H1 (cell line): ENCODE results near the gene APEX2. TPM values are rescaled to one million over a fixed set of nuclear protein-coding genes. Genes with fewer than 3 reads are reported as not detected.

Experiments used
- CBX5 ChIP-seq: fragments of 300-800, 300-1000 bp; sonication (generic); IDR thresholded peaks from 2 replicates; pipeline ENCODE4 v1.7.1; 2016; ENCODE audit warnings: antibody characterized with exemption, low read length, low read depth
- CREB1 ChIP-seq: IDR thresholded peaks from 2 replicates; pipeline ENCODE4 v1.6.1; 2012; ENCODE audit warnings: inconsistent platforms
- EZH2 ChIP-seq: fragments of 200-600 bp; sonication (generic); IDR thresholded peaks from 2 replicates; pipeline ENCODE4 v1.7.1; 2012; ENCODE audit warnings: low read depth, mild to moderate bottlenecking, moderate library complexity, low read length, inconsistent platforms; ENCODE audit not compliant: severe bottlenecking
- NANOG ChIP-seq: IDR thresholded peaks from 2 replicates; pipeline ENCODE4 v1.6.1; 2011; ENCODE audit warnings: low read length, low read depth, mild to moderate bottlenecking, inconsistent platforms; ENCODE audit not compliant: insufficient read depth, poor library complexity, severe bottlenecking
- SIRT6 ChIP-seq: IDR thresholded peaks from one replicate; pipeline ENCODE4 v1.7.1; 2012; ENCODE audit warnings: low read length, inconsistent platforms
- SRF ChIP-seq: IDR thresholded peaks from 2 replicates; pipeline ENCODE4 v1.6.1; 2011; ENCODE audit warnings: mild to moderate bottlenecking, low read depth, low read length, moderate library complexity
- SUZ12 ChIP-seq: fragments of 200-600 bp; sonication (generic); IDR thresholded peaks from 2 replicates; pipeline ENCODE4 v1.6.1; 2012; ENCODE audit warnings: mild to moderate bottlenecking, inconsistent platforms, low read length, moderate library complexity, mixed read lengths
- polyA plus RNA-seq, 7 experiments: library from polyadenylated mRNA; depleted of rRNA in 3 of 7; stranded (reverse) in 5 of 7; unstranded in 2 of 7; fragments of >200 nt in 5 of 7; fragments of 200-250 nt in 2 of 7; gene quantifications; 1 replicate in 5 of 7; 2 replicates in 1 of 7; 4 replicates in 1 of 7; pipeline versions ENCODE4 v1.2.1 to v1.2.3, GENCODE V29; 2011 to 2013; ENCODE audit warnings: missing spikeins in 2 of 7, mixed read lengths in 2 of 7
- total RNA-seq: library from RNA; stranded (reverse); fragmentation: NEBNext Ultra II Directional; extraction: Animal tissue kit (Norgen Biotek cat#: 25700); gene quantifications from 2 replicates; pipeline ENCODE4 v1.2.1, GENCODE V29; 2021
- TF ChIP-seq, protein P1 (sequence below): fragments of 300-600 bp; sonication (generic); IDR thresholded peaks from 2 replicates; pipeline ENCODE4 v1.7.1; 2012; ENCODE audit warnings: low read length, moderate library complexity, mild to moderate bottlenecking, inconsistent platforms; ENCODE audit not compliant: insufficient replicate concordance
- TF ChIP-seq, protein P2 (sequence below): IDR thresholded peaks from 2 replicates; pipeline ENCODE4 v1.6.1; 2012; ENCODE audit warnings: inconsistent platforms
- TF ChIP-seq, protein P3 (sequence below): IDR thresholded peaks from 2 replicates; pipeline ENCODE4 v1.6.1; 2011; ENCODE audit warnings: low read depth, mild to moderate bottlenecking, low read length; ENCODE audit not compliant: insufficient read depth

APEX2 gene
- total and polyA plus RNA-seq, 2 of the 8 experiments (the other 6 are each of a cell fraction or from before 2014, with no cell fraction given) = 18.9 to 36.4 TPM

DNA sequence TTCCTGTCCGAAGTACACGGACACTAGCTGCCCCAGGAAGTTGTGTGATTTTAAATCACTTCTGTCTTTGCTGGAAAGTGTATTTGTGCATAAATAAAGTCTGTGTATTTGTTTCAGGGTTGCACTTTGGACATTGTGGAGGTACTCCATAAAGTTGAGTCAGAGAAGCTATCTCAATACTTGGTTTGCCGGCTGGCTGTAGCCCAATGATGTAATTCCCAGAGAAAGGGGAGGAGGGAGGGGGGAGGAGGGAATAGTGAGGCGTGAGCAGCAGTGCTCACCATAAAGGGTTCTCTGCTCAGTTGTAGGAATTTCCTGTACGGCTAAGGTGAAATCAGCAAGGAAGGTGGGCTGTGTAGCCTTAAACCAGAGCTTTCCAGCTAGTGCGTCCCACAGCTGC lies 7.5 kb downstream of the APEX2 start (continued):
- TF ChIP-seq, protein P1, sequence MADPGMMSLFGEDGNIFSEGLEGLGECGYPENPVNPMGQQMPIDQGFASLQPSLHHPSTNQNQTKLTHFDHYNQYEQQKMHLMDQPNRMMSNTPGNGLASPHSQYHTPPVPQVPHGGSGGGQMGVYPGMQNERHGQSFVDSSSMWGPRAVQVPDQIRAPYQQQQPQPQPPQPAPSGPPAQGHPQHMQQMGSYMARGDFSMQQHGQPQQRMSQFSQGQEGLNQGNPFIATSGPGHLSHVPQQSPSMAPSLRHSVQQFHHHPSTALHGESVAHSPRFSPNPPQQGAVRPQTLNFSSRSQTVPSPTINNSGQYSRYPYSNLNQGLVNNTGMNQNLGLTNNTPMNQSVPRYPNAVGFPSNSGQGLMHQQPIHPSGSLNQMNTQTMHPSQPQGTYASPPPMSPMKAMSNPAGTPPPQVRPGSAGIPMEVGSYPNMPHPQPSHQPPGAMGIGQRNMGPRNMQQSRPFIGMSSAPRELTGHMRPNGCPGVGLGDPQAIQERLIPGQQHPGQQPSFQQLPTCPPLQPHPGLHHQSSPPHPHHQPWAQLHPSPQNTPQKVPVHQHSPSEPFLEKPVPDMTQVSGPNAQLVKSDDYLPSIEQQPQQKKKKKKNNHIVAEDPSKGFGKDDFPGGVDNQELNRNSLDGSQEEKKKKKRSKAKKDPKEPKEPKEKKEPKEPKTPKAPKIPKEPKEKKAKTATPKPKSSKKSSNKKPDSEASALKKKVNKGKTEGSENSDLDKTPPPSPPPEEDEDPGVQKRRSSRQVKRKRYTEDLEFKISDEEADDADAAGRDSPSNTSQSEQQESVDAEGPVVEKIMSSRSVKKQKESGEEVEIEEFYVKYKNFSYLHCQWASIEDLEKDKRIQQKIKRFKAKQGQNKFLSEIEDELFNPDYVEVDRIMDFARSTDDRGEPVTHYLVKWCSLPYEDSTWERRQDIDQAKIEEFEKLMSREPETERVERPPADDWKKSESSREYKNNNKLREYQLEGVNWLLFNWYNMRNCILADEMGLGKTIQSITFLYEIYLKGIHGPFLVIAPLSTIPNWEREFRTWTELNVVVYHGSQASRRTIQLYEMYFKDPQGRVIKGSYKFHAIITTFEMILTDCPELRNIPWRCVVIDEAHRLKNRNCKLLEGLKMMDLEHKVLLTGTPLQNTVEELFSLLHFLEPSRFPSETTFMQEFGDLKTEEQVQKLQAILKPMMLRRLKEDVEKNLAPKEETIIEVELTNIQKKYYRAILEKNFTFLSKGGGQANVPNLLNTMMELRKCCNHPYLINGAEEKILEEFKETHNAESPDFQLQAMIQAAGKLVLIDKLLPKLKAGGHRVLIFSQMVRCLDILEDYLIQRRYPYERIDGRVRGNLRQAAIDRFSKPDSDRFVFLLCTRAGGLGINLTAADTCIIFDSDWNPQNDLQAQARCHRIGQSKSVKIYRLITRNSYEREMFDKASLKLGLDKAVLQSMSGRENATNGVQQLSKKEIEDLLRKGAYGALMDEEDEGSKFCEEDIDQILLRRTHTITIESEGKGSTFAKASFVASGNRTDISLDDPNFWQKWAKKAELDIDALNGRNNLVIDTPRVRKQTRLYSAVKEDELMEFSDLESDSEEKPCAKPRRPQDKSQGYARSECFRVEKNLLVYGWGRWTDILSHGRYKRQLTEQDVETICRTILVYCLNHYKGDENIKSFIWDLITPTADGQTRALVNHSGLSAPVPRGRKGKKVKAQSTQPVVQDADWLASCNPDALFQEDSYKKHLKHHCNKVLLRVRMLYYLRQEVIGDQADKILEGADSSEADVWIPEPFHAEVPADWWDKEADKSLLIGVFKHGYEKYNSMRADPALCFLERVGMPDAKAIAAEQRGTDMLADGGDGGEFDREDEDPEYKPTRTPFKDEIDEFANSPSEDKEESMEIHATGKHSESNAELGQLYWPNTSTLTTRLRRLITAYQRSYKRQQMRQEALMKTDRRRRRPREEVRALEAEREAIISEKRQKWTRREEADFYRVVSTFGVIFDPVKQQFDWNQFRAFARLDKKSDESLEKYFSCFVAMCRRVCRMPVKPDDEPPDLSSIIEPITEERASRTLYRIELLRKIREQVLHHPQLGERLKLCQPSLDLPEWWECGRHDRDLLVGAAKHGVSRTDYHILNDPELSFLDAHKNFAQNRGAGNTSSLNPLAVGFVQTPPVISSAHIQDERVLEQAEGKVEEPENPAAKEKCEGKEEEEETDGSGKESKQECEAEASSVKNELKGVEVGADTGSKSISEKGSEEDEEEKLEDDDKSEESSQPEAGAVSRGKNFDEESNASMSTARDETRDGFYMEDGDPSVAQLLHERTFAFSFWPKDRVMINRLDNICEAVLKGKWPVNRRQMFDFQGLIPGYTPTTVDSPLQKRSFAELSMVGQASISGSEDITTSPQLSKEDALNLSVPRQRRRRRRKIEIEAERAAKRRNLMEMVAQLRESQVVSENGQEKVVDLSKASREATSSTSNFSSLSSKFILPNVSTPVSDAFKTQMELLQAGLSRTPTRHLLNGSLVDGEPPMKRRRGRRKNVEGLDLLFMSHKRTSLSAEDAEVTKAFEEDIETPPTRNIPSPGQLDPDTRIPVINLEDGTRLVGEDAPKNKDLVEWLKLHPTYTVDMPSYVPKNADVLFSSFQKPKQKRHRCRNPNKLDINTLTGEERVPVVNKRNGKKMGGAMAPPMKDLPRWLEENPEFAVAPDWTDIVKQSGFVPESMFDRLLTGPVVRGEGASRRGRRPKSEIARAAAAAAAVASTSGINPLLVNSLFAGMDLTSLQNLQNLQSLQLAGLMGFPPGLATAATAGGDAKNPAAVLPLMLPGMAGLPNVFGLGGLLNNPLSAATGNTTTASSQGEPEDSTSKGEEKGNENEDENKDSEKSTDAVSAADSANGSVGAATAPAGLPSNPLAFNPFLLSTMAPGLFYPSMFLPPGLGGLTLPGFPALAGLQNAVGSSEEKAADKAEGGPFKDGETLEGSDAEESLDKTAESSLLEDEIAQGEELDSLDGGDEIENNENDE = no peak
- TF ChIP-seq SUZ12 = no peak
- TF ChIP-seq, protein P2, sequence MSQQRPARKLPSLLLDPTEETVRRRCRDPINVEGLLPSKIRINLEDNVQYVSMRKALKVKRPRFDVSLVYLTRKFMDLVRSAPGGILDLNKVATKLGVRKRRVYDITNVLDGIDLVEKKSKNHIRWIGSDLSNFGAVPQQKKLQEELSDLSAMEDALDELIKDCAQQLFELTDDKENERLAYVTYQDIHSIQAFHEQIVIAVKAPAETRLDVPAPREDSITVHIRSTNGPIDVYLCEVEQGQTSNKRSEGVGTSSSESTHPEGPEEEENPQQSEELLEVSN = no peak
- no peak for TF ChIP-seq SIRT6
- TF ChIP-seq CBX5 = no peak
- TF ChIP-seq EZH2 = no peak
- TF ChIP-seq CREB1 = no peak
- TF ChIP-seq NANOG = no peak
- no peak for TF ChIP-seq SRF
- TF ChIP-seq, protein P3, sequence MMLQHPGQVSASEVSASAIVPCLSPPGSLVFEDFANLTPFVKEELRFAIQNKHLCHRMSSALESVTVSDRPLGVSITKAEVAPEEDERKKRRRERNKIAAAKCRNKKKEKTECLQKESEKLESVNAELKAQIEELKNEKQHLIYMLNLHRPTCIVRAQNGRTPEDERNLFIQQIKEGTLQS = no peak
